Activated naive CD4-positive, alpha-beta T cell treated with anti-CD3 and anti-CD28 coated beads for 36 hours (primary cell): ENCODE measurements around the gene TAS1R2. TPM values are rescaled to one million over a fixed set of nuclear protein-coding genes. Genes with fewer than 3 reads are reported as not detected.

Experiments used
- CTCF ChIA-PET: fragments of 350-600 bp; sonication (Branson Sonifier 250); formaldehyde crosslinking; loops from one replicate; lab custom pipeline; 2021; ENCODE audit warnings: antibody characterized with exemption; lab: Charles Lee
- DNase-seq: peaks from one replicate; pipeline ENCODE4 v3.0.0-alpha.2; 2020
- H3K27ac Mint-ChIP-seq: one replicate; pipeline ENCODE4 v1.8.0; 2021; ENCODE audit warnings: mild to moderate bottlenecking, mixed read lengths
- H3K27me3 Mint-ChIP-seq: one replicate; pipeline ENCODE4 v1.8.0; 2021; ENCODE audit warnings: low read depth, mixed read lengths
- H3K36me3 Mint-ChIP-seq: one replicate; pipeline ENCODE4 v1.8.0; 2021; ENCODE audit warnings: low read depth, mixed read lengths
- H3K4me1 Mint-ChIP-seq: one replicate; pipeline ENCODE4 v1.8.0; 2021; ENCODE audit warnings: low read depth, mixed read lengths
- H3K4me3 Mint-ChIP-seq: one replicate; pipeline ENCODE4 v1.8.0; 2021; ENCODE audit warnings: mild to moderate bottlenecking, moderate library complexity, mixed read lengths
- H3K9me3 Mint-ChIP-seq: one replicate; pipeline ENCODE4 v1.8.0; 2021; ENCODE audit warnings: mixed read lengths
- intact Hi-C: fragments of 100-400 bp; cut with micrococcal nuclease; formaldehyde crosslinking; loops from one replicate; pipeline ENCODE4 v1.15.1; 2023
- microRNA-seq: library from miRNA; unstranded; fragments of <30 nt; microRNA quantifications from one replicate; pipeline ENCODE4 v1.2.0, GENCODE V29; 2022; ENCODE audit warnings: borderline microRNAs expressed, borderline replicate concordance
- total RNA-seq, 2 experiments: library from RNA; stranded (reverse); gene quantifications; one replicate each; pipeline ENCODE4 v1.2.3, GENCODE V29; 2021

Gene TAS1R2
- total RNA-seq, 2 experiments from 2014 or later, result not detected

GRCh38 chr1:18800258-18800657 lies 59.2 kb downstream of the TAS1R2 start:
- H3K9me3 Mint-ChIP-seq, result no peaks in the 10 kb centered on the region
- CTCF ChIA-PET, result no interaction called here
- intact Hi-C loops, result no loop called here
- no peak for DNase-seq
- no peak overlapping the region for H3K27ac Mint-ChIP-seq
- no peaks in the 10 kb centered on the region for H3K4me1 Mint-ChIP-seq
- no peak overlapping the region for H3K4me3 Mint-ChIP-seq
- no peaks in the 10 kb centered on the region for H3K36me3 Mint-ChIP-seq
- H3K27me3 Mint-ChIP-seq, result peaks cover 13% of the 10 kb centered on the region

DNA sequence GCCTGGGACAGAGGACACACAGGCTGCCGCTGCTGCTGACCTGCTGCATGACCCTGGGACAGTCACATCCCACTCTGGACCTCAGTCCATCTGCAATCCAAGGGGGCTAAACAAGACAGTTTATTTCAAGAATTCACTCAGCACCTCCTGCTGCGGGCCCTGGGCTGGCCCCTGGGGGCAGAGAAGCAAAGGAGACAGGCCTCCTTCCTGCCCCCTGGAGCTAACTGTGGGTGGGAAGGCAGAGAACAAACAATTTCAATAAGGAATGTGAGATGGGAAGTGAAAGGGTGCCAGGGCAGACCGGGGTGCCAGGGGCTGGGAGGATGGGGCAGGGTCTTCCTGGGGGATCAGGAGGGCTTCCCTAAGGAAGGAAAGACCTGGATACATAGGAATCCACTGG lies 60.0 kb downstream of the TAS1R2 start:
- DNase-seq, result no peak
- Mint-ChIP-seq H3K4me1 (no peaks in the 10 kb centered on the region), H3K36me3 (no peaks in the 10 kb centered on the region), H3K9me3 (no peaks in the 10 kb centered on the region), H3K27me3 (peaks cover 8% of the 10 kb centered on the region), H3K4me3 (no peak overlapping the region), H3K27ac (no peak overlapping the region)
- intact Hi-C loops, result no loop called here
- CTCF ChIA-PET, result no interaction called here

DNA sequence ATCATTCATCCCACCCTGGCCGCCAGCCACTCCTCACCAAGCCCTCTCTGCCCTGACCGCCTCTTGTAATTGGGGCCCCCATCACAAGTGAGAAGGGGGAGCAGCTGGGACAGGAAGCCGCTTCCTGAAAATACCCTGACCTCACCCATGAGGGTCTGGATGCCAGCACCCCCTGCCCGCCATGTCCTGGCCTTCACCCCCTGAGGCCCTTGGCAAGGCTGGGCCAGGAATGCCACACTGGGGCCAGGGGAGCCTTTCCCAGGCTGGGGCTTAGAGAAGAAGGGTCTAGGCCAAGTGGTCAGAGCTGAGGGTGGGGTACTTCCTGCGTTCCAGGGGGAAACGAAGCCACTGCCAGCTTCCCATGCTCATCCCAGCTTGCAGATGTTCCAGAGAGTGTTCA lies 60.5 kb downstream of the TAS1R2 start:
- intact Hi-C loops, result no loop called here
- Mint-ChIP-seq H3K27me3 (peaks cover 13% of the 10 kb centered on the region), H3K36me3 (no peaks in the 10 kb centered on the region), H3K27ac (no peak overlapping the region), H3K4me3 (no peak overlapping the region), H3K4me1 (no peaks in the 10 kb centered on the region), H3K9me3 (no peaks in the 10 kb centered on the region)
- DNase-seq, result no peak
- CTCF ChIA-PET, result no interaction called here

- intact Hi-C loops, result no loop called here
- no peaks in the 10 kb centered on the region for H3K36me3 Mint-ChIP-seq
- CTCF ChIA-PET, result no interaction called here
- peaks cover 17% of the 10 kb centered on the region for H3K27me3 Mint-ChIP-seq
- H3K27ac Mint-ChIP-seq, result no peak overlapping the region
- DNase-seq, result no peak
- no peak overlapping the region for H3K4me3 Mint-ChIP-seq
- no peaks in the 10 kb centered on the region for H3K9me3 Mint-ChIP-seq
- H3K4me1 Mint-ChIP-seq, result no peaks in the 10 kb centered on the region
Observed at GRCh38 chr1:18798533-18798932, 60.9 kb downstream of the TAS1R2 start.

DNA sequence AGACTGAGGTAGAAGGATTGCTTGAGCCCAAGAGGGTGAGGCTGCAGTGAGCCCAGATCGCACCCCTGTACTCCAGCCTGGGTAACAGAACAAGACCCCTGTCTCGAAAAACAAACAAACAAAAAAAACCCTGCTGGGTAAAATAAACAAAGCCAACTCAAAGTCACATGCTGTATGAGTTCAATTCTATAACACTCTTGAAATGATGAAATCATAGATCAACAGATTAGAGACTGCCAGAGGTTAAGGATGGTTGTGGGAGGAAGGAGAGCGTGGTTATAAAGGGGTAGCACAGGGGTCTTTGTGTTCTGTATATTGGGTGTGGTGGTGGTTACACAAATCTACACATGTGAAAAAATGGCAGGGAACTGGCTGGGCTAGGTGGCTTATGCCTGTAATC lies 62.5 kb downstream of the TAS1R2 start:
- Mint-ChIP-seq H3K9me3 (peaks cover 4% of the 10 kb centered on the region), H3K4me1 (no peaks in the 10 kb centered on the region), H3K4me3 (no peak overlapping the region), H3K27ac (no peak overlapping the region), H3K36me3 (no peaks in the 10 kb centered on the region), H3K27me3 (peaks cover 25% of the 10 kb centered on the region)
- no peak for DNase-seq
- CTCF ChIA-PET, result no interaction called here
- intact Hi-C loops, result no loop called here

- Mint-ChIP-seq H3K27me3 (peaks cover 31% of the 10 kb centered on the region), H3K27ac (no peak overlapping the region), H3K4me3 (no peak overlapping the region), H3K9me3 (peaks cover 4% of the 10 kb centered on the region), H3K36me3 (no peaks in the 10 kb centered on the region), H3K4me1 (no peaks in the 10 kb centered on the region)
- CTCF ChIA-PET, result interaction anchor here (1.1 kb wide), 1 partner anchor 31 kb away, joined by 3 read pairs; no protein-coding TSS in a partner anchor
- DNase-seq, result no peak
- intact Hi-C loops, result no loop called here
Observed at GRCh38 chr1:18795002-18795689, 64.3 kb downstream of the TAS1R2 start.

DNA sequence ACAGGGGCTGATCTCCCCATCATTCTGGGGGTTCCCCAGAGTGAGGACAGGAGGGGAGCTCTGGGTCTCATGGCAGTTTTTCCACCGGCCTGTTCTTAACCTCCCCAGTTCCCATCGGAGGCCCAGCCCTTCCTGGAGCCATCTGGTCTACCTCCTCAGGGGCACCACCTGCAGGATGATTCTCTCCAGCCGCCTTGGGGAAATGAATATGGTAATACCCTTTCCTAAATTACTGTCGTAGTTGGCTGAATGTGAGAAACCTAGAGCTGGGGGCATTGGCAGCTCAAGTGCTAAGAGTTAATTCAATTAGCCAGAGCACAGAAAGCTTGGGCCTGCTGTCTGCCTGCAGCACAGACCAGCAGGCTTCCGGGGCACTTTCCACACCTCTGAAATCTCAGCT lies 64.9 kb downstream of the TAS1R2 start:
- CTCF ChIA-PET, result interaction anchor here (1.1 kb wide), 1 partner anchor 30 kb away, joined by 3 read pairs; no protein-coding TSS in a partner anchor
- Mint-ChIP-seq H3K27ac (no peak overlapping the region), H3K27me3 (peaks cover 32% of the 10 kb centered on the region), H3K36me3 (no peaks in the 10 kb centered on the region), H3K9me3 (peaks cover 4% of the 10 kb centered on the region), H3K4me3 (no peak overlapping the region), H3K4me1 (no peaks in the 10 kb centered on the region)
- no peak for DNase-seq
- intact Hi-C loops, result no loop called here

DNA sequence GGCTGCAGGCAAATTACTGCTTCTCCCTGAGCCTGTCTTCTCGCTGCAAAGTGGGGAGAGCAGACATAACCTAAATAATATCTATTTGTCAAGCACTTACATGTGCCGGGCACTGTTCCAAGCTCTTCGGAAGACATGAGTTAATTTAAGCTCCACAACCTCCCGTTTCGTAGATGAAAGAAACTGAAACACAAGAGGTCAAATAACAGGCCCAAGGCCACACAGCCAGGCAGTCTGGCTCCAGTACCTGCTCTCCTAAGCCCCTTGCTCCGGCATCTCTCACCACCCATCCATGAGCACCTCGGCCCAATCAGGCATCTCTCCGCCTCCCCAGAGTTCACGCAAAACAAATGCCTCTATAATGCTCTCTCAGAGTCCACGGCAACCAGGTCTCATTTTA lies 65.4 kb downstream of the TAS1R2 start:
- DNase-seq, result no peak
- no peak overlapping the region for H3K27ac Mint-ChIP-seq
- intact Hi-C loops, result no loop called here
- H3K9me3 Mint-ChIP-seq, result peaks cover 4% of the 10 kb centered on the region
- no peaks in the 10 kb centered on the region for H3K4me1 Mint-ChIP-seq
- H3K36me3 Mint-ChIP-seq, result no peaks in the 10 kb centered on the region
- peaks cover 32% of the 10 kb centered on the region for H3K27me3 Mint-ChIP-seq
- no peak overlapping the region for H3K4me3 Mint-ChIP-seq
- CTCF ChIA-PET, result no interaction called here

GRCh38 chr1:18793164-18793563 lies 66.3 kb downstream of the TAS1R2 start:
- Mint-ChIP-seq H3K27me3 (peaks cover 35% of the 10 kb centered on the region), H3K36me3 (no peaks in the 10 kb centered on the region), H3K27ac (no peak overlapping the region), H3K4me1 (no peaks in the 10 kb centered on the region), H3K9me3 (peaks cover 4% of the 10 kb centered on the region), H3K4me3 (no peak overlapping the region)
- no peak for DNase-seq
- intact Hi-C loops, result no loop called here
- CTCF ChIA-PET, result no interaction called here

DNA sequence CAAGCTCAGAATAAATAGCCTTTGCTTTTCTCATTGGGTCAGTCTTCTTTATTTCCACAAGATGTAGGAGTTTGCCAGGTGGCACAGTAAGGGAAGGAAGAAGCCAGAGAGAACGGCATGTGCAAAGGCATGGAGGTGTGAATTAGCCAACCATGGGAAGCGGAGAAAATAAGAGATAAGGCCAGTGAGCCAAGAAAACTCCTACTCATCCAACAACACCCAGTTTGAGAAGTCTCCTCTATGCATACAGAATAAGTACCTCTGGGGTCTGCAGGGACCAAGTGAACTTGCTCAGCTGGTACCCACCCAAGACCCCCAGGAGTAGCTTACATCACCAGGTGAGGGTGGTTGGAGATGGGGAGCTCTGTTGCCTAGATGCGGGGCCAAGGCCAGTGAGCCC lies 66.7 kb downstream of the TAS1R2 start:
- Mint-ChIP-seq H3K27me3 (peaks cover 35% of the 10 kb centered on the region), H3K4me3 (no peak overlapping the region), H3K36me3 (no peaks in the 10 kb centered on the region), H3K4me1 (no peaks in the 10 kb centered on the region), H3K9me3 (peaks cover 4% of the 10 kb centered on the region), H3K27ac (no peak overlapping the region)
- intact Hi-C loops, result no loop called here
- CTCF ChIA-PET, result no interaction called here
- DNase-seq, result no peak

Small RNAs within 50 kb of the gene (microRNA-seq; reads per million reads assigned to microRNA genes)
- gene MIR1290 (not detected), gene MIR4695 (not detected)

Other genes with a start within 250 kb of the TAS1R2 start
- gene PAX7, start 228.8 kb downstream of the TAS1R2 start, total RNA-seq, result not detected
- gene ALDH4A1, start 42.9 kb upstream of the TAS1R2 start, total RNA-seq, result 10 to 100 TPM; 11.6 to 12.5 TPM
- gene IFFO2, start 97.0 kb upstream of the TAS1R2 start, total RNA-seq, result 10 to 100 TPM; 24.9 to 27.0 TPM